Islet of Langerhans (tissue), 1 donor: ENCODE results near the gene JUNB.
"Not testable (repeated sequence)": the region's sequence is repeated elsewhere in the genome, so short reads cannot be mapped to it uniquely, and the experiment has no call there.

Source experiments
- FAIRE-seq: peaks from one replicate; lab custom pipeline; 2011; peaks lifted over from hg19 to GRCh38; lab: Jason Lieb, UNC

Gene JUNB

DNA sequence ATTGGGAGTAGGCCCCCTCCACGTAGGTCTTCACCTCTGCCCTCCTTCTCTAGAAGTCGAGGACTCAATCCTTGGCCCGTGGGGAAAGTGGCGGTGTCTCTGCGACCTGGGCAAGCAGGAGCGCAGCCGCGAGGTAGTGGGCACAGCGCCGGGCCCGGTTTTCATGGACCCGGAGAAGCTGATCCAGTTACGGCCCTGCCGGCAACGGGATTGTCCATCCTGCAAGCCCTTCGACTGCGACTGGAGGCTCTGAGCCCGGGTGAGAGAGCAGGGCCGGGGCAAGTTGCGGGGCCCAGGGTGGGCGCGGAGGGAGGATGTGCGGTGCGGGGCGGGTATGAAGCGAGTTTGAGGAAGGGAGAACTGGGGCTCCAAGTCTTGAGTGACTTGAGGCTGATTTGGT lies 12.8 kb downstream of the JUNB start:
- FAIRE-seq: no peak

DNA sequence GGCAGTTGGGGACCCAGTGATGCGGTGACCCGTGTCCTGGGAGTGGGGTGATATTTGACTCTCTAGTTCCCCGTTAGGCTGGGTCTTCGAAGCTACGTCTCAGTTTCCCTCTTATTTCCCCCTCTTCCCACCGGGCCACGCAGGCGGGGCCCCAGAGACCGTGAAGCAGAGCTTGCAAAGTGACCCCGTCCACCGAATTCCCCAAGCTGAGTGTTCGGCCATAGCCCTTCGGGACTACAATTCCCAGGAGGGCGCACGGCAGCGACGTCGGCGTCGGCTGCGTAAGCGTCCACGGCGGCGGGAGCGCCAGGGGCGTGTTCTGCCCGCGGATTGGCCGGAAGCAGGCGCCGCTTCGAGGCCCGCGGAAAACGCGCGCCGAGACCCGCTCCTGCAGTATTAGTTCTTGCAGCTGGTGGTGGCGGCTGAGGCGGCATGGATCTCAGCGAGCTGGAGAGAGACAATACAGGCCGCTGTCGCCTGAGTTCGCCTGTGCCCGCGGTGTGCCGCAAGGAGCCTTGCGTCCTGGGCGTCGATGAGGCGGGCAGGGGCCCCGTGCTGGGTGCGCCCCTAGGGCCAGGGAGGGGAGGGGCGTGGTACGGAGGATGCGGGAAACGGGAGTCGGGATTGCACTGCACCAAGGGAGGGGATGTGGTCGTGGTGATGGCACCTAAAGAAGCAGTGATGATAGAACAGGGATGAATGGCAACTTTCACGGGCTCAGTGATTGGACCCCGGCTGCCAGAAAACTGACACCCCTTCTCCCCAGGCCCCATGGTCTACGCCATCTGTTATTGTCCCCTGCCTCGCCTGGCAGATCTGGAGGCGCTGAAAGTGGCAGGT lies 15.2 kb downstream of the JUNB start, which contains the start of gene RNASEH2A:
Gene RNASEH2A (plus strand): TSS at position 343 of the 840 bp plus-strand sequence. CDS start 90 bp downstream, at position 433.
- no peak for FAIRE-seq

GRCh38 chr19:12815088-12815487 lies 23.8 kb downstream of the JUNB start:
- FAIRE-seq: no peak

GRCh38 chr19:12817188-12817587 lies 25.9 kb downstream of the JUNB start:
- not testable (repeated sequence) for FAIRE-seq

GRCh38 chr19:12817810-12818209 lies 26.5 kb downstream of the JUNB start:
- not testable (repeated sequence) for FAIRE-seq

DNA sequence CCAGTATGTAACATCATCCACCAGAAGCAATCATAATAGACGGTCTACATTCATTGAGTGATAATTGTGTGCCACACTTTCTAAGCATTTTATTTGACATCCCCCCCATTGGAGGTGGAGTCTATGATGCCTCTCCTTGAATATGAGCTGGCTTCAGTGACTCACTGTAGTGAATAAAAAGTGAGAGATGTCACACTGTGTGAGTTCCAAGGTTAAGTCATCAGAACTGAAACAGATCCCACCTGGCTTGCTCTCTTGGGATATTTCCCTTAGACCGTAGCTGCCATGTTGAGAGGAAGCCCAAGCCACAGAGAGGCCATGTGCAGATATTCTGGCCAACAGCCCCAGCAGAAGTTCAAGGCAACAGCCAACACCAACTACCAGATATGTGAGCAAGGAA lies 30.5 kb downstream of the JUNB start:
- no peak for FAIRE-seq

- FAIRE-seq: no peak
Measured at GRCh38 chr19:12825254-12826131, 34.2 kb downstream of the JUNB start.

- FAIRE-seq: no peak
Measured at GRCh38 chr19:12828494-12828893, 37.2 kb downstream of the JUNB start.

DNA sequence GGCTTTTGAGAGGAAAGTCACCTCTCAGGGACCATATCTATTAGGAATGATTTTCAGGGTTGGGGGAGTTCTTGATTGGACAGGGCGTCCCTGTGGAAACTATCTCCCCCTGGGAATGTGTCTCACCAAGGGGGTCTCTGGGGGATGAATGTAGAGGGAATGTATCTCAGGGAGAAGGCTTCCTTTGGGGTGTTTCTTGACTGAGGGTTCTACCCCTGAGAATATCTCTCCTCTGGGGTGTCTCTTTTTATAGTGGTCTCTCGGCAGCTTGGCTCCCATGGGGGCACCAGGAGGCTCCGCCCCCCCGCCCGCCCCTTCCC lies 42.1 kb downstream of the JUNB start:
- FAIRE-seq: no peak

GRCh38 chr19:12833738-12834565 lies 42.7 kb downstream of the JUNB start:
- FAIRE-seq: no peak

- FAIRE-seq: no peak
Measured at GRCh38 chr19:12834566-12834943, 43.3 kb downstream of the JUNB start, which contains the start of gene RTBDN. Gene RTBDN (minus strand): TSS chr19:12834579. CDS start chr19:12829979, 4,600 bp downstream.

- FAIRE-seq: no peak
Measured at GRCh38 chr19:12834976-12835757, 43.9 kb downstream of the JUNB start.

DNA sequence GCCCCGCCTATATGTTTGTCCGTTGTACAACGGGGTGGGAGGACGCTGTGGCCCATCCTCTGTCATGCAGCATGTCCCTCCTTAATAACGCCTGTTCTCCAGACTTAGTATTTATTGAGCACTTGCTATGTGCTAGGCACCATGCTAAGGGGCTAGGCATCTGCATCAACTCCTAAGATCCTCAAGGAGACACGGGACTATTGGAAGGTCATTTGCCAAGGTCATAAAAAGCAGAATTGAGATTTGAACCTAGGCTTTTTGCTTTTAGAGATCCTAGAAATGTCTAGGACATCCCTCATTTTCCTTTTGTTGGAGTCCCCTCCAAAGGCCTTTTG lies 45.2 kb downstream of the JUNB start:
- FAIRE-seq: no peak

DNA sequence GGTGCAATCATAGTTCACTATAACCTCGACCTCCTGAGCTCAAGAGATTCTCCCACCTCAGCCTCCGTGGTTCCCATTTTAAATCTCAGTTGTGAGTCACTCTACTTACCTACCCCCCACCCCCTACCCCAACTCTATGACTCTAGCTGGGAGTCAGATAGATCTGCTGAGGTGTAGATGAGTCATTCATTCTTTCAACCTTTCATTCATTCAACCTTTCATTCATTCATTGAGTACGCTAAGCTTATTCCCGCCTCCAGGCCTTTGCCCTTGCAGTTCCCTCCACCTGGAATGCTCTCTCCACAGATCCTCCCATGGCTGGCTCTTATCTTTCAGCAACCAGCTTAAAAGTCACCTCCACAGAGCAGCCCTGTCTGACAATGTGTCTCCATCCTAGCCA lies 45.9 kb downstream of the JUNB start:
- no peak for FAIRE-seq

- FAIRE-seq: no peak
Measured at GRCh38 chr19:12838182-12838885, 47.0 kb downstream of the JUNB start, which contains the start of gene MAST1. Gene MAST1 (plus strand): TSS chr19:12838515. CDS start chr19:12838573, 58 bp downstream.

GRCh38 chr19:12838886-12839756 lies 47.8 kb downstream of the JUNB start:
- no peak for FAIRE-seq

- FAIRE-seq: no peak
Measured at GRCh38 chr19:12840091-12841079, 49.1 kb downstream of the JUNB start.

- no peak for FAIRE-seq
Measured at GRCh38 chr19:12841094-12841493, 49.8 kb downstream of the JUNB start.

DNA sequence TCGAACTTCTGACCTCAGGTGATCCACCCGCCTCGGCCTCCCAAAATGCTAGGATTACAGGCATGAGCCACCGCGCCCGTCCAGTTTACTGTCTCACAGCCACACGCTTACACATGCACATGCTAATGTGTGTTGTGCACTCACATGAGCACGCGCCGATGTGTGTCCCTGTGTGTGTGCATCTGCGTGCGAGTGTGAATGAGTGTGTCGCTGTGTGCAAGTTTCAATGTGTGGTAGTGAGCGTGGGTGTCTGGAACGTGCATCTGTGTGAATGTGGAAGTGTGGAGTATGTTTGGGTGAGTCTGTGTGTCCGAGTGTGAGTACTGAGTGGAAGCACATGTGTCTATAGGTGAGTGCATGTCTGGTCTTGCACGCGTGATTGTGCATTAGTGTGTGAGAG lies 51.2 kb downstream of the JUNB start:
- no peak for FAIRE-seq
